ENCODE measurements around the gene LHX6. TPM values are rescaled to one million over a fixed set of nuclear protein-coding genes. Genes with fewer than 3 reads are reported as not detected.

The LHX6 gene
- total and polyA plus RNA-seq, 9 of the 15 experiments (the other 6 are each of a cell fraction or from before 2014, with no cell fraction given) = 2.8 to 16.3 (median 7.9) TPM

DNA sequence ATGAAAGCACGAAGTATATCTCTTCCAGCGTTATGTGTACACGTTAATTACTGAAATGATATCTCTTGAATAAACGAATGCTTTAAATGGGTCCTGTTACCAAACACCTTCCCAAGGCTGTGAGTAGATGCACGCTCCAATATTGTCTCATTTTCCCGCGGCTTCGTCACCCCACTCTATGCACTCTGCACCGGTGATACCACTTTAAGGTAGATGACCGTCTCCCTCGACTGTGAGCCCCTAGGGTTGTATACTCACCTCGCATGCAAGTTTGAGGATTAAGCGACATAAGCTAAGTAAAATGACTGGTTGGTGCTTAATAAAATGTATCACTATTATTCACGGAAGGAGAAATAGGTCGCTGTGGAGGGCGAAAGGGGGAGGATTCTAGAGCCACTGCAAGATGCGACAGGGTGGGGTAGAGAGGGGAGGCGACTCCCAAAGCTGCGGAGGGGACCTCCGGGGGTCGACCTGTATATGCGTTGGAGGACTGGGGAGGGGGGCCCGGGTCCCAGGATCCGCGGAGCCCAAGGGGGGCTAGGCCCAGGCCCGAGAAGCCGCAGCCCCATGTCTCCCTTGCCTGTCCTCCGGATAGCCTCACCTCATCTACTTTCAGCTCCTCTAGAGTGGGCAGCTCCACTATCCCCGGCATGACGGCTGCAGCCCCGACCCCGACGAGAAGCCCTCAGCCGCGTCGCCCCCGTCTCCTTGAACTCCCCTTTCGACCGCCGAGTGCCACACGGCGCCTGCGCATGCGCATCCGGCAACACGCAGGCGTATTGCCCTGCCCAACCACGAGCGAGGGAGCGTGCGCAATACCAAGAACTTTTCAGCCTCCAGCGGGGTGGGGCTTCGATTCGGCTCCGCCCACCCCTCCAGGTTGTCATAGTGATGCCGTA, 69.5 kb downstream of the LHX6 start, which contains the start of the genes MORN5 and NDUFA8 (continued):
- TF ChIP-seq MEF2A (IDR thresholded peaks at IDR 0.05; ENCODE audit: control insufficient read depth, low read depth, low read length) = no peak
- no peak for TF ChIP-seq IRF9 (tag; IDR thresholded peaks at IDR 0.05)
- no peak for TF ChIP-seq ZNF395 (CRISPR knock-in tag; IDR thresholded peaks at IDR 0.05)
- peak; percentile 65 for TF ChIP-seq TBP (optimal IDR thresholded peaks at IDR 0.05; ENCODE audit: low read depth, low read length)
- 0 out of 2 replicates have a peak, but pooled peaks have one; percentile 18 for TF ChIP-seq ZBTB40 (IDR thresholded peaks at IDR 0.05)
- no peak for TF ChIP-seq ZBTB40 (CRISPR knock-in tag; IDR thresholded peaks at IDR 0.05)
- no peak for TF ChIP-seq CHAMP1 (IDR thresholded peaks at IDR 0.05)

Measured in K562 (cell line).